GM21447 (cell line): ENCODE results near the gene MCF2L.

Experiments
- ATAC-seq: cut with Tn5 transposase; IDR thresholded peaks from one replicate; pipeline ENCODE4 v1.9.1; 2021; ENCODE audit not compliant: unreplicated experiment

Gene MCF2L

DNA sequence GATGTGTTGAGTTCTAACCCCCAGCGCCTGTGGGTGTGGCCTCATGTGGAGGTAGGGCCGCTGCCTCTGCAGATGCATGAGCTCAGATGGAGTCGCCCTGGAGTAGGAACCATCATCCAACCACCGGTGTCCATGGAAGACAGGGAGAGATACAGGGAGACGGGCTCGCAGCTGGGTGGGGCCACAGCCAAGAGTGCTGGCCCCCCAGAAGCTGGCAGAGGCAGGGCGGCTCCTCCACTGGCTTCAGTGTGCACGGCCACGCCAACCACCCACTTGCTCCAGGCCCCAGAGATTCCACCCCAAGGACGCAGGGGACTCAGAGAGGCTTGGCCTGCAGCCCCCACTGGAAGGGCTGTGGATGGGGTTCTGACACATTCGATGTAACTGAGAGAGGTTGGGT lies 5.4 kb upstream of the MCF2L start:
- no peak for ATAC-seq

DNA sequence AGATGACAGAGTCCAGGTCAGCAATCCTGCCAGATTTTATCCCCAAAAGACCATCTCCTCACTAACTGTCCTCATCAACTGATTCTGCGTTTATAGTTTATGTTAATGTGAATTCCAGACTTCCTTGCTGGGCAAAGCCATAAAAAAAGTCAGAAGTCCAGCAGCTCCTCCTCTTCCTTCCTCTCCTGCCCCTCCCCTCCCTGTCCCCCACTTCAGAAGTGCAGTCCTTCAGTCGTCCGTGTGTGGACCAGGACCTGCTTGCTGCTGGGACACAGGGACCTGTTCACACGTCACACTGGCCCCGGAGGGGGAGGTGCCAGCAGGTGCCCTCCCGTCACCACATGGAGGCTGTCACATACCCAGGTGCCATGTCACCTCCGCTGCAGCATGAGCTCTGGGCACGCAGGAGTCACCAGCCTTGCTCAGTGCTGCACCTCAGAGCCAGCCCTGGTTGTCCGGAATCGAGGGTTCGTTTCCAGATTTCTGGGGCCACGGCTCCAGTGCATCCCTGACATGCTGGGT lies 4.0 kb upstream of the MCF2L start:
- no peak for ATAC-seq

DNA sequence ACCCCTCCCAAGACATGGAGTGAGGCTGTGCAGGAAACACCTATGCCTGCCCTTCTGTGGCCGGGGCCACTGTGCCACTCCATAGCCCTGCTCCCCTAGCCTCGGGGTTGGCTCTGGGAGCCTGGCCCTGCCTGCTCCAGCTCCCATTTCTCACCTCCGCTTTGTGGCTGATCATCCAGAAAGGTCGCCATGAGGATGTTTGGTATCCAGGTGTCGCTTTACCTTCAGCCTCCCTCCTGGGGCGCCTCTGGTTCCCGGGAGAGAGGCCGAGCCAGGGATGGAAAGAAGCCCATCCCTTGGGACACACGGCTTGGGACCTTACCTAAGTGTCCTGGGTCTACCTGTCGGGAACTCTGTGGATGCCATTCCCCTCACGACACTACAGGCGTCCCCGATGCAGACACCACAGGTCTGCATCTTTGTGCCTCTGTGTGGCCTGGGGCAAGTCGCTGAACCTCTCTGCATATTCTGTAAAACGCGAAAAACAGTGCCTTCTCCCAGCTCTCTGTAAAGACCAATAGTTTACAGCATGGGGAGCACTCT lies 3.4 kb upstream of the MCF2L start:
- ATAC-seq = no peak

DNA sequence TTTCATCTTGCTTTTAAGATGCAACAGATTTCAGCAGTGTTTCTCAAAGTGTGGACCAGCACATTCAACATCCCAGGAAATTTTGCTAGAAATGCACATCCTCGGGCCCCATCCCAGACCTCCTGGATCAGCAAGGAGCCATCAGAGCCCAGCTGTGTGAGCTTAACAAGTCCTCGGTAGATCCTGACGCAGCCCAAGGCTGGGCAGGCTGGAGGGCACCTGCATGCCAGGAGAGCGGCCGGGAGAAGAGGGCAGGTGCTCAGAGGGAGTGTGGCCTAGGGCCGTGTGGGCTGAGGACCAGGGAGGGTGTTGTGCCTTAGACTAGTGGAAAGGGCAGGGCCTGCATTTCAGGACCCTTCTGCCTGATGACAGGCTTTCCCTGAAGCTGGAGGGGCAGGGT lies 2.2 kb upstream of the MCF2L start:
- ATAC-seq = no peak

DNA sequence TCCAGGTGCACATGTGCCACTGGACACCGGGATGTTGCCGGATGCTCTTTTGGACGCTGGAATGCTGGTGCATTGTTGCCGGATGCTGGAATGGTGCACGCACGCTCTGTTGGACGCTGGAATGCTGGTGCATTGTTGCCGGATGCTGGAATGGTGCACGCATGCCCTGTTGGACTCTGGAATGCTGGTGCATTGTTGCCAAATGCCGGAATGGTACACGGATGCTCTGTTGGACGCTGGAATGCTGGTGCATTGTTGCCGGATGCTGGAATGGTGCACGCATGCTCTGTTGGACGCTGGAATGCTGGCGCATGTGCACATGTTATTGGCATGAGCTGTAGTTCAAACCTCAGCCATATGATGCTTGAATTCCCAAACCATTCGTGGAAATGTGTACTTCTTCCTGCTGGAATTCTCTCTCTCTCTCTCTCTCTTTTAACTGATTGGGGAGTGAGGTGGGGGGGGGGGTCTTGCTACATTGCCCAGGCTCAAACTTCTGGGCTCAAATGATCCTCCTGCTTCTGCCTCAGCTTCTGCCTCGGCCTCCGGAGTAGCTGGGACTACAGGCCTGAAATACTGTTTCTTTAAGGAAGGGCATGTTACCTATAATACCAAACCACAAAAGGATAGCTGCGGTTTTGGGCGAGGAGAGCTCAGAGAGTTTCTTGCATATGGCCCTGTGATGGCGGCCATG lies 1.2 kb upstream of the MCF2L start:
- ATAC-seq = no peak

DNA sequence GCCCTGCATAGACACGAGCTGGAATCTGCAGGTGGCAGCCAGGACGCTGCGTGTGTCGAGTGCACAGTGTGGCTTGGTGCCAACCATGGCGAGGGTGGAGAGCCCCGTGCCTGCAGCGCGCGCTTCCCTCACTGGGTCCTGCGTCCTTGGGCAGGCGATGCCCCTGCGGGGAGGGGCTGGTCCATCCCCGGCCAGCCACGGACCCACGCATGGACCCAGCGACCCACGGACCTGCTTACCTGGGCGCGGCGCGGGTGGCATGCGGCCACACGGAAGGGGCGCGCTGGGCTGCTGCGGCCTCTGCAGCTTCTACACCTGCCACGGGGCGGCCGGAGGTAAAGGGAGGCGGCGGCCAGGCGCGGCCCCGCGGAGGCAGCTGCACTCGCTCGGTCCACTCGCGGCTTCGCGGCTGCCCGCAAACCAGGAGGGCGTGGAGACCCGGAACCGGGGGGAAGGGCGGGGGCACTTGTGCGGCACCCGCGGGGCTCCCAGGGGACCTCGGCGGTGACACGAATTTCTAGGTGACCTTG lies 569 bp upstream of the MCF2L start:
- no peak for ATAC-seq

DNA sequence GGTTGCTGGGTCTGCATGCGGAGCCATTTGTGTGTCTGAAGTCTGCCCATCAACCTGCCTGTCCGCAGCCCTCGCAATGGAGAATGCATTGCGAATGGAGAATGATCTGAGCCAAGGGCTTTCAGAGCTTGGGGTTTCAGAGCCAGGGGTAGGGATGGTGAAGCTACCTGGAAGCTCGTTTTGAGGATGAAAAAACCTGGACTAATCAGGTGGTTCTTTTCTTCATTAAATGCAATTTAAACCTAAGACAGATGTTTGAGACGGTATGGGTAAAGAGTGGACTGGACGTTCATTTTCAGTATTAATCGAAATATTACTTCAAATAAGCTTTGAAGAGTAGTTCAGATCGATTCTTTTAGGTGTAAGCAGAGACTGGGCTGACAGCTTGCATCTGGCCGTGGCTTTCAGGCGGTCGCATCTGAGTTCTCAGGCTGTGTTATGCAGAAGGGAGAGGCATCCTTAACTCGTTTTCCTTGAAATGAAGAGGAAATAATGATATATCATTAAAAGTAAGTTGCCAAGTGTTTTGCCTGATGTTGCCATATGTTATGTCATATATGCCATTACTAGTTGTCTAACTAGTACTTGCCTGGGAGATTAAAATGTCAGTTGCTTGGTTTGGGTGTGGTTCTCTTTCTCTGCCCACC lies 801 bp downstream of the MCF2L start:
- ATAC-seq = no peak

DNA sequence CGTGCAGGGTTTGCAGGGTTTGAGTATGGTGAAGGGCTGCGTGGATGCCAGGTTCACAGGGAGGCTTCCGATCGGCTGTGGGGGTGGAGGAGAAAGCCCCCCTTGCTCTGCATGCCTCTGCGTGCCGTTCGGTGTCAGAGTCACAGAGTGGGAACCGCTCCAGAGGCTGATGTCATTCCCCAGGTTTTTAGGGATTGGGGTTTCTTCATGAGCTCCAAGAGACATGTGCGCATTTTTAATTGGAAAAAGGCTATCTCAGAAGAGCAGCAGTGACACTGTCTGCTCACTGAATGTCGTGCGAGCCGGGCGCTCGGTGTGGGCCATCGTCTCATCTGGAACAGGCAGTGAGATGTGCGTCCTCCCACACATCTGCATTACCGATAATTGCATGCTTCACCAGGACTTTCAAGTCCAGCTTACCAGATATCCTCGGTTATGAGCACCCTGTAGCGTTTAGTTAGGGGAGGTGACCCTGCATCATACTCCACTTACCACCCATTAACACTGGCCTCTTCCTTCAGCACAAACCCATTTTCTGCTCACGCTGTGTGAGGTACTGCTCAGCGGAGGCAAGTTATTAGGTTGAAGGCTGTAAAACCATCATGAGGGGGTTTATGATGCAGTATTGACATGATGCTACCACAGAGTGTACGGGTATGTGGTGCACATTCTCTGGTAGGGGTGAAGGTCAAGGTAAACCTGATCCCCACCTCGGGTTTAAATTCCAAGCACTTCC lies 1.7 kb downstream of the MCF2L start:
- ATAC-seq = no peak

DNA sequence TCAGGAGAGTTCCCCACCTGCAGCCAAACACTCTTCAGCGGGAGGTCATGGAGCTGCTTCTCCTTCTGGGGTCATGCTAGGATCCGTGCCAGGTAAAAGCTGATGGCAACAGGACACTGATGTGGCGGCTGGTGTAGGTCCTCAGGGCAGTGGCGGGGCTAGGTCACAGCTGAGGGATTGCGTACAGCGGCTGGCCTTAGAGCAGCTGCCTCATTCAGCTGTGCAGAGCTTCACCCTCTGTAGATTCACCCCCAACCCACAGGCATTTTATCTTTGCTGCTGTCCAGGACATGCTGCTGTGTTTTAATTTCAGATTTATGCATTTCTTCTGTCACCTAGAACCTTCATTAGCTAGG lies 2.3 kb downstream of the MCF2L start:
- no peak for ATAC-seq

DNA sequence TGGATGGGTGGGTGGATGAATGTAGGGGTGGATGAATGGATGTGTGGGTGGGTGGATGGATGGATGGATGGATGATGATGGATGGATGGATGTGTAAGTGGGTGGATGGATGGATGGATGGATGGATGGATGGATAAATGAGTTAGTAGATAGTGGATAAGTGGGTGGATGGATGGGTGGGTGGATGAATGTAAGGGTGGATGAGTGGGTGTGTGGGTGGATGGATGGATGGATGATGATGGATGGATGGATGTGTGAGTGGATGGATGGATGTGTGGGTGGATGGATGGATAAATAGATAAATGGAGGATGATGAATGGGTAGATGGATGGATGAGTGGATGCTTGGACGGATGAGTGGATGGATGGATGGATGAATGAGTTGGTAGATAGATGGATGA lies 3.2 kb downstream of the MCF2L start:
- no peak for ATAC-seq

DNA sequence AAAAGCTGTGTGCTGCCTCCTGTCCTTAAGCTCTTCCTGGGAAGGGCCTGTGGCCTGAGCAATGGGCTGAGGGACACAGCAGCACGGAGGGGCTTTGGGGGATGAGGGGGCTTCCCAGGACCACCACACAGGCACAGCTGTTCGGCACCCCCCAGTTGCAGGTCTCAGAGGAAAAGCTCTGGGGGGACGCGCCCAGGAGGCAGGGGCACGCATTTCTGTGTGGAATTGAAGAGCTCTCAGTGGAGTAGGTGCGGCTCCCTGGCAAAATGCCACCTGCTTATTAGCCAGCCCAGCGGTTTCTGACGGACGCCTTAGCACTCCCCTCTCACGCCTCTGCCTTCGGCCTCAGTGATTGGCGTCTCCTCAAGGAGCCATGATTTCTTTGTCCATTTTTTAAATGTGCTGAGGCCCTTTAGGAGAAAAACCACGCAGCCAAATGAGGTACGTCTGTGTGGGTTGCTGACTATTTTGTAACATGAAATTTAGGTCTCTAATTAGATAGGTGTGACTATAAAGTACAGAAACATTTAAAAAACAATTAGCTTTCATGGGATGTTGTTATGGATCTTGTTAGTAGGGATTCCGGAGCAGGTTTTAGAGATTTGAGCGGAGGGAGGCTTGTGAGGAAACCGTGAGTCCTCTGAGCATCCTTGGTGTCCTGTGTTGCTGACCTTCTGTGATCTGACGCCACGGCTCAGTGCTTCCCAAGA lies 4.0 kb downstream of the MCF2L start:
- ATAC-seq = no peak

DNA sequence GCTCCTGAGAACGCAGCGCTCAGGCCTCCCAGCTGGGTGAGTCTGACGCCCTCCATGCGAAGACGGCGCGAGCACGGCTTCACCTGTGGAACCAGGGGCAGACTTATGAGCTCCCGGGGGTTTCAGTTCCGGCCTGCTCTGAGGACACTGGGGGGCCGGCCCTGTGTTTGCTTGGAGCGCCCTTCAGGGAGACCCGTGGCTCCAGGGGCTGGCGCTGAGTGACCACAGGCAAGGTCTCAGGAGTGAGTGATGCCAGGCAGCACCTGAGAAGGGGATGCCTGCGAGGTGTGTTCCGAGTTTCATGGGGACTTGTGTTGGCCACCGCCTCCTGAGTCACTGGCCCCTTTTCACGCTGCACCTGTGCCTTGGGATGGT lies 4.5 kb downstream of the MCF2L start:
- ATAC-seq = no peak

DNA sequence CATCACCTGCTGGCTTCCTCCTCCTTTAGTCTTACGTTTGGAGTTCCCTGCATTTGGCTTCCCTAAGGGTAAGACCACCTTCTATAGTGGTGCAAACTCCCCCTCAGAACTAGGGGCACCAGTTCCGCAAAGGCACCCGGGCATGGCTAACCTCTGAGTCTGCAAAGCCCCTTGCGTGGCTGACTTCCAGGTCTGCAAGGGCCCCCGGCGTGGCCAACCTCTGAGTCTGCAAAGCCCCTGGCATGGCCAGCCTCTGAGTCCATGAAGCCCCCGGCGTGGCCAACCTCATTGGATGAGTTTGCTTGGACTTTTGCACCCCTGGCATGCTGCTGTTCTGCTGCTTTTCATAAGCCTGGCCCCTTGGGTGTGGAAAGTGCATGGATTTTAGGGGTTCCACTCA lies 5.1 kb downstream of the MCF2L start:
- ATAC-seq = no peak

DNA sequence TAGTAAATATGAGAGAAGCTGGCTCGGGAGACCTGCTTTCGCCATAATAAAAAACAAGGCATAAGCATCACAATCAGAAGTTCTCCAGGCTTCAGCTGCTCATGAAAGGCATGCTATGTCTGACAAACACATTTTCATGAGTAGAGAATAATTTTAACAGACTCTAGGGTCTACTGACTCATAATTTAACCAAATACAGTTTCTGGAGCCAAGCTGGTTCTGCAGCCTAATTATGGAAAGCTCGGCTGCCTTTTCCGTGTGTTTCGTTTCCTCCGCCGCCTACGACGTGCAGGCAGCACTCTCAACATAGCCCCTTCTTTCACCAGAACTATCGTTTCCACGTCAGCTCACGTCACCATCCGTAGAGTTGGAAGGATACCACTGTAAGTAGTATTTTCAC lies 5.7 kb downstream of the MCF2L start:
- ATAC-seq = no peak

DNA sequence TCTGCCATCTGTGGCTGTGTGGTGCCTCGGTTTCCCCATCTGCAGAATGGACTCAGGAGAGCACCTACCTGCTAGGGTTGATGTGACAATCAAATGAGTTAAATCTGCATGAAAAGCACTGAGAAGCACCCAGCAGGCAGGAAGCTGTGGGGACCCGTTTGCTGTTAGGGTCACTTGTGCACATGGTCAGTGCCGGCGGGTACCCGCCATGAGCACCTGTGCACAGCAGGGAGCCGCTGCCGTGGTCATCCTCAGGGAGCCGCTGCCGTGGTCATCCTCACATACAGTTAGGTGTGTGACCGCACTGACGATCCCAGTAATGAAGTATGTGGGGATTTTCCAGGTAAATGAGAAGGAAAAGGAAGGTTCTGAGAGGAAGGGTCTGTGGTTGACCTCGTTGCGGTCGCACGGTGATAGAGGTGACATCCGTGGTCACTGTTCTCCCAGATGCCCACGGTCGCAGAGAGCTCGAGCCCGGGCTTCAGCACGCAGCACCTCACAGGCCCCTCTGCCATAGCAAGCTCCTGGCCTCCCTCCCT lies 6.5 kb downstream of the MCF2L start:
- no peak for ATAC-seq

DNA sequence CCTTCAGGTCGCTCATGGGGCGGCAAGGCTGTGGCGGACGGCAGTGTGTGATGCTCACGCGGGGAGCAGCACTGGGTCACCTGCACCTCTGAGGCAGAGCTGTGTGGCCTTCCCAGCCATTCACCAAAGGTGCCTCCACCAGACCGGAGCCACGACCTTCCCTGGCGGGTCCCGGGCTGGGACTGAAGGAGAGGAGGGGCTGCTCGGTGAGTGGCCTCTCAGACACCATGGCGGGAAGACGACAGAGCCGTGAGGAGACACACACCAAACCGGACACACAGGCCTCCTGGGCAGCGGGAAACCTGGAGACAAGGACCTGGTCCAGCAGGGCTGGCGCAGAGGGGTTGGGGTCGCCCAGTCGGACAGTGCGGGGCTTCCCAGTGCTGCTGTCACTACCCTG lies 7.5 kb downstream of the MCF2L start:
- no peak for ATAC-seq

DNA sequence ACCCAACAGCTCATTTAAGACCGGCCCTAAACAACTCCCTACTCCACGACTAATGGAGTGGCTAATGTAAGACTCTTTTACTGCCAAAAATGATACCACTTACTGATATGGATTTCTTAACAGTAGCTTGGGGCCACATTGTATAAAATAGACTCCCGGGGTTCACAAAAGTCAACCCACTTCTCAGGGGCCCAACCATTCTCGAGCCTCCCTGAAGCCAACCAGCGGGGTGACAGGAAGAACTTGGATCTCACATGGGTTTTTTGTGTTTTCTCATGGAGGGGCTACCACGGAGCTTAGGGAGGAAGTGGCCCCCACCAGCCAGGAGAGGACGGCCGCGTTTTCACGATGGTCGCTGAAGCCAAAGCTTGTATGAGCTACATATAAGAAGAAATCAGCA lies 8.1 kb downstream of the MCF2L start:
- ATAC-seq = no peak

DNA sequence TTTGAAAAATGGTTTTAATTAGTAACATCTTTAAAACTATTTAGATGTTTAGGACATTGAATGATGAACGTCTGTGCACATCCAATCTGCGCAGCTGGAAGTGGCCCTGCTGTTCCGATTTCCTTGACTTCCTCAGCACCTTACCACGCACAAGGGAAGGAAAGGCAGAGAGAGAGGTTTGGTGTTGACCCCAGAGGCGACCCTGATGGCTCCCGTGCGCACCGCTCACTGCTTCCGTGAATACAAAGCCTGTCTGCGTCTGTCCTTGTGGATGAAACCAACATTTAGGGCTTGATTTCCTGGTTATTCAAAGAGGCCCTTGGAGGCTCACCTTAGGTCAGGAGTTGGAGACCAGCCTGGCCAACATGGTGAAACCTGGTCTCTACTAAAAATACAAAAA lies 8.5 kb downstream of the MCF2L start:
- ATAC-seq = no peak

DNA sequence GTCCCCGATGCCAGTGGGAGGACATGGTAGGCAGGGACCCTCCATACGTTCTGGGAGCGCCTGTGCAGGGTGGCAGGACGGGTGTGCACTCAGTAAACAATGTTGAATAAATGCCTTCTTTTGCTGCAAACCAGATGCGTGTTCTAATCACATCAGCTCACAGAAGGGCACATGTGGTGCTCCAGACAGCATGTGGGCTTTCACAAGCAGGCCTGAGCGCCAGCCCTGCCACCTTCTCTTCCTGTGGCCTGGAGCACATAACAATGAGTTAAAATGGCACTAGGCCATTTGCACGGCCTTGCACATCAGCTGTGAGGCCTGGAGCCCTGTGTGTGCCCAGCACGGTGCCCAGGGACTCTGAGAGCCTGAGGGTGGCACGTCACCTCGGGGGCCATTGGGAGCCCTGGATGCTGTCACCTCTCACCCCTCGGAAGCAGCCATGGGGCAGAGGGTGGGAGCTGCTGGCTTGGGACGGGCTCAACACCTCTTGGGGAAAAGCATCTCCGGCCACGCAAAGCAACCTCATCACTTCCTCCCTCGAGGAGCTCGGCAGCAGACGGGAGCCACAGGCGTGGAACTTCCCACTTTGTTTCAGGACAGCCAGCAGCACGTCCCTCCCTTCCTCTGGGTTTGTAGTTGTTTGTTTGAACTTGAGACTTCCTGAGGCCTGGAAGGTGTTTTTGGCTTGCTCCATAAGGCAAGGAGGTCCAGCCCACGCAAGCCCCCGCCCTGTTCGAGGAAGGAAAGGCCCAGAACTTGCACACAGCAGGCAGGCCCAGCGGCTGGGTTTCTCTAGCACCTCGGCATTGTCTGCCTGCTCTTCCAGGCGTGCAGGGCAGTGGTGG lies 9.8 kb downstream of the MCF2L start:
- no peak for ATAC-seq

DNA sequence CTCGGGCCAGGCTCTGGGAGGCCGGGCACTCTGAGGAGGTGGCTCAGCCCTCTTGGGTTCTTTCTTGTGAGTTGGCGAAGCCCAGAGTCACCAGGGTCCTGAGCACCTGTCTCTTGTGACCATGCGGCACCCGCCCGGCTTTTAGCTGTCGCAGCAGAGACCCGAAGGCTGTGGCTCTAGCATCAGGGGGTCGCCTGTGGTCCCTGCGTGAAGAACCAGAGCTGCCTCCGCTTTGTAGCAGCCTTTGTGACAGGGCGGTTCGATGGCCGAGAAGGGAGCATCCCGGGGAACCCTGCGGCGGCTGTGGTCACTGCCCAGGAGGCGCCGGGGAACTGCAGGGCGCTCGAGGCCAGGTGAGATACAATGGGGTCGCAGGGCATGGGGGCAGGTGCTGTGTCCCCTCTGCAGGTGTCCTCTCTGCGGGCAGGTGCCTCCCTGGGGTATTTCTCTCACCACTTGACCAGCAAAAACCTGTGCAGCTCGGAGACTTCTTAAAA lies 10.4 kb downstream of the MCF2L start:
- no peak for ATAC-seq
